Omental fat pad (tissue), 4 donors: ENCODE data around the gene ALDH3B1. TPM values are rescaled to one million over a fixed set of nuclear protein-coding genes. Genes with fewer than 3 reads are reported as not detected.

Experiments
- ATAC-seq: fragments of 150-250 bp; one replicate; pipeline ENCODE4 v1.9.1; 2016; ENCODE audit warnings: mild to moderate bottlenecking, moderate library complexity; ENCODE audit not compliant: low FRiP score
- DNase-seq: peaks from one replicate; pipeline ENCODE4 v3.0.0-alpha.2; 2019; ENCODE audit warnings: low spot score
- CTCF ChIP-seq, 3 donors: fragments of 450-650 bp; IDR thresholded peaks; one replicate each; pipeline ENCODE4 v1.5.1; 2016 to 2017; ENCODE audit warnings: antibody characterized with exemption in 3 of 3, mild to moderate bottlenecking in 3 of 3, moderate library complexity in 2 of 3
- total RNA-seq, 4 donors: library from RNA; depleted of rRNA; stranded (reverse); fragments of >200 nt; gene quantifications; one replicate each; pipeline ENCODE4 v1.1.0, GENCODE V29; 2016

Gene ALDH3B1
- total RNA-seq, 4 donors from 2014 or later, result 20.5 to 90.8 (median 30.9) TPM

- no peak for ATAC-seq
- DNase-seq, result no peak
- TF ChIP-seq CTCF (IDR thresholded peaks at IDR 0.05), result no peak
Measured at GRCh38 chr11:68043349-68044144, 33.4 kb downstream of the ALDH3B1 start.

- TF ChIP-seq CTCF (IDR thresholded peaks at IDR 0.05), result no peak
- no peak for ATAC-seq
Measured at GRCh38 chr11:68044145-68044813, 34.2 kb downstream of the ALDH3B1 start.

GRCh38 chr11:68044898-68045351 lies 34.8 kb downstream of the ALDH3B1 start:
- no peak for TF ChIP-seq CTCF (IDR thresholded peaks at IDR 0.05)
- ATAC-seq, result no peak
- no peak for DNase-seq

More at GRCh38 chr11:68044145-68044813, 34.2 kb downstream of the ALDH3B1 start:
- DNase-seq, result no peak

GRCh38 chr11:68047437-68048290 lies 37.5 kb downstream of the ALDH3B1 start:
- TF ChIP-seq CTCF (IDR thresholded peaks at IDR 0.05), result no peak
- ATAC-seq (no peak), DNase-seq (no peak)

GRCh38 chr11:68048681-68049508 lies 38.8 kb downstream of the ALDH3B1 start:
- DNase-seq, result no peak
- no peak for ATAC-seq

More at GRCh38 chr11:68048681-68049508, 38.8 kb downstream of the ALDH3B1 start:
- no peak for TF ChIP-seq CTCF (IDR thresholded peaks at IDR 0.05)
